Calu3 (cell line): ENCODE results near the gene ORM1. TPM values are rescaled to one million over a fixed set of nuclear protein-coding genes. Genes with fewer than 3 reads are reported as not detected.

Source experiments
- BruUV-seq: library from RNA; stranded (reverse); fragments of 400-500 nt; replicated peaks from 2 replicates; lab custom pipeline; 2021; lab: Mats Ljungman, UMichigan
- CTCF ChIA-PET: fragments of 300-600 bp; sonication (Branson Sonifier 250); formaldehyde crosslinking; loops from one replicate; lab custom pipeline; 2022; ENCODE audit warnings: antibody characterized with exemption; lab: Charles Lee
- DNase-seq: peaks from one replicate; pipeline ENCODE4 v3.0.0; 2022
- H3K27ac Mint-ChIP-seq: one replicate; pipeline ENCODE4 v1.8.0; 2022; ENCODE audit warnings: mixed read lengths; ENCODE audit not compliant: unreplicated experiment
- H3K27me3 Mint-ChIP-seq: one replicate; pipeline ENCODE4 v1.8.0; 2022; ENCODE audit warnings: mixed read lengths; ENCODE audit not compliant: unreplicated experiment
- H3K36me3 Mint-ChIP-seq: one replicate; pipeline ENCODE4 v1.8.0; 2022; ENCODE audit warnings: mild to moderate bottlenecking, moderate library complexity, mixed read lengths; ENCODE audit not compliant: insufficient read depth, unreplicated experiment
- H3K4me1 Mint-ChIP-seq: one replicate; pipeline ENCODE4 v1.8.0; 2022; ENCODE audit warnings: mild to moderate bottlenecking, low read depth, mixed read lengths; ENCODE audit not compliant: unreplicated experiment
- H3K4me3 Mint-ChIP-seq: one replicate; pipeline ENCODE4 v1.8.0; 2022; ENCODE audit warnings: mild to moderate bottlenecking, low read depth, moderate library complexity, mixed read lengths; ENCODE audit not compliant: unreplicated experiment
- H3K9me3 Mint-ChIP-seq: one replicate; pipeline ENCODE4 v1.8.0; 2022; ENCODE audit warnings: low read depth, mixed read lengths; ENCODE audit not compliant: unreplicated experiment
- intact Hi-C: fragments of 100-400 bp; cut with micrococcal nuclease; formaldehyde crosslinking; loops from one replicate; pipeline ENCODE4 v1.10.0; 2022; ENCODE audit not compliant: unreplicated experiment
- total RNA-seq: library from RNA; stranded (reverse); gene quantifications from 2 replicates; pipeline ENCODE4 v1.2.3, GENCODE V29; 2022
- TF ChIP-seq, protein P1 (sequence below): fragments of 200-600 bp; IDR thresholded peaks from one replicate; pipeline ENCODE4 v1.8.0; 2022; ENCODE audit warnings: antibody characterized with exemption; ENCODE audit not compliant: unreplicated experiment

Gene ORM1
- total RNA-seq, 1 experiment from 2014 or later, result not detected

GRCh38 chr9:114286146-114286679, 36.7 kb upstream of the ORM1 start:
- no peaks in the 10 kb centered on the region for H3K27me3 Mint-ChIP-seq
- TF ChIP-seq, protein P1, sequence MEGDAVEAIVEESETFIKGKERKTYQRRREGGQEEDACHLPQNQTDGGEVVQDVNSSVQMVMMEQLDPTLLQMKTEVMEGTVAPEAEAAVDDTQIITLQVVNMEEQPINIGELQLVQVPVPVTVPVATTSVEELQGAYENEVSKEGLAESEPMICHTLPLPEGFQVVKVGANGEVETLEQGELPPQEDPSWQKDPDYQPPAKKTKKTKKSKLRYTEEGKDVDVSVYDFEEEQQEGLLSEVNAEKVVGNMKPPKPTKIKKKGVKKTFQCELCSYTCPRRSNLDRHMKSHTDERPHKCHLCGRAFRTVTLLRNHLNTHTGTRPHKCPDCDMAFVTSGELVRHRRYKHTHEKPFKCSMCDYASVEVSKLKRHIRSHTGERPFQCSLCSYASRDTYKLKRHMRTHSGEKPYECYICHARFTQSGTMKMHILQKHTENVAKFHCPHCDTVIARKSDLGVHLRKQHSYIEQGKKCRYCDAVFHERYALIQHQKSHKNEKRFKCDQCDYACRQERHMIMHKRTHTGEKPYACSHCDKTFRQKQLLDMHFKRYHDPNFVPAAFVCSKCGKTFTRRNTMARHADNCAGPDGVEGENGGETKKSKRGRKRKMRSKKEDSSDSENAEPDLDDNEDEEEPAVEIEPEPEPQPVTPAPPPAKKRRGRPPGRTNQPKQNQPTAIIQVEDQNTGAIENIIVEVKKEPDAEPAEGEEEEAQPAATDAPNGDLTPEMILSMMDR, result no peak
- CTCF ChIA-PET, result no interaction called here
- no peaks in the 10 kb centered on the region for H3K9me3 Mint-ChIP-seq
- peaks cover 7% of the 10 kb centered on the region for H3K36me3 Mint-ChIP-seq
- H3K4me1 Mint-ChIP-seq, result peaks cover 8% of the 10 kb centered on the region
- DNase-seq, result no peak
- no TSS peak for BruUV-seq
- H3K4me3 Mint-ChIP-seq, result no peak overlapping the region
- intact Hi-C loops, result no loop called here
- H3K27ac Mint-ChIP-seq, result no peak overlapping the region

DNA sequence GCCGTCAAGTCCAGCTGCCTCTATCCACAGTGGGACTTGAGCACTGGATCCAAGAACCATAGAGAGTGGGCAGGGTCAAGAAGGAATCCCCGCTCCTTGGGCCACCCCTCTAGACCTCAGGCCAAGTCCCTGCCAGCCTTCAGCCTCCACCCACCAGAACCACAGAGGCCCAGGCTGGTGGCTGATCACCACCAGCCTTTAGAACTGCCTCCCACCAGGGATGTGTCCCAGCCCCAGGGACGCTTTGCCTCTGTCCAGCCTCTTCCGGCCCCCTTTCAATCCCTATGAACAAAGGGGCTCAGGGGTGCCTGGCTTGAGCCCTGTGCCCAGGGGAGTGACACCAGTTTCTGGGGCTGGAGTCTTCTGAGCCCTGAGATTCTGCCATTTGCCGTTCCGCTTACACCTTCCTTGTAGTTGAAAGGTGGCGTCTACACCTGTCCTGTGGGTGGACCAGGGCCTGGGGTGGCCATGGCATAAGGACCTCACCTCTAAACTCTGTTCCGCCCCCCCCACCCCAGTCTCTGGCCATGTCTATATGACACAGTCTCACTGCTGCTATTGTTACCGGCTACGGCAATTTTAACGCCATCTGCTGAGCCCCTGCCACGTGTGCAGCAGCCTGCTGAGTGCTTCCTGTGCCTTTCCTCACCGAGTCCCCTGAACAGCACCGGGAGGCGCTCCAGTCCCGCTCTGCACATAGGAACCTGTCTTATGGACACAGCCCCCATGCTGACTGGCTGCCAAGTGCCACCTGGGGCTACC, 35.7 kb upstream of the ORM1 start:
- intact Hi-C loops, result no loop called here
- peaks cover 2% of the 10 kb centered on the region for H3K36me3 Mint-ChIP-seq
- no peak overlapping the region for H3K27ac Mint-ChIP-seq
- H3K27me3 Mint-ChIP-seq, result no peaks in the 10 kb centered on the region
- no TSS peak for BruUV-seq
- H3K4me3 Mint-ChIP-seq, result no peak overlapping the region
- no peaks in the 10 kb centered on the region for H3K9me3 Mint-ChIP-seq
- TF ChIP-seq, protein P1, result no peak
- DNase-seq, result no peak
- CTCF ChIA-PET, result interaction anchor here (1.2 kb wide), 1 partner anchor 179 kb away, joined by 11 read pairs; no protein-coding TSS in a partner anchor
- peaks cover 8% of the 10 kb centered on the region for H3K4me1 Mint-ChIP-seq

DNA sequence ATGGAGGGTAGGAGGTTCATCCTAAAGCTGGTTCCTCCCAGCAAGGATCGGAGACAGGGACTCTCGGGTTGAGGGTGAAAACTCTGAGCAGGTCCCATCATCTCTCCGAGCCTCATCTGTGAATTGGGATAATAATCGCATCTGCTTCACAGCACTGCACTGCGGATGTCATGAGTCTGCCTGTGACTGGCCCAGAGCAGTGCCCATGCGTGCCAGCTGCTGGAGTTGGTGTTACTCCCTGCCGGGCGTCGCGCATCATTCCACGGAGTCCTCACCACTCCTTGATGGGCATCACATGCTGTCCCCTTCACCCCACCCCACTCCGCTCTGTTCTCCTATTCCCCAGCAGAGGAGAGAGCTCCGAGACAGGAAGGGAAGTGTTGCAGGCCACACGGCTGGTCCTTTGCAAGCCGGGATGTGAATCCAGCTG, 35.1 kb upstream of the ORM1 start:
- CTCF ChIA-PET, result interaction anchor here (1.2 kb wide), 1 partner anchor 180 kb away, joined by 11 read pairs; no protein-coding TSS in a partner anchor
- Mint-ChIP-seq H3K4me3 (no peak overlapping the region), H3K27ac (no peak overlapping the region), H3K4me1 (peaks cover 8% of the 10 kb centered on the region), H3K9me3 (no peaks in the 10 kb centered on the region), H3K27me3 (no peaks in the 10 kb centered on the region), H3K36me3 (no peaks in the 10 kb centered on the region)
- intact Hi-C loops, result no loop called here
- DNase-seq, result no peak
- TF ChIP-seq, protein P1, result no peak
- no TSS peak for BruUV-seq

DNA sequence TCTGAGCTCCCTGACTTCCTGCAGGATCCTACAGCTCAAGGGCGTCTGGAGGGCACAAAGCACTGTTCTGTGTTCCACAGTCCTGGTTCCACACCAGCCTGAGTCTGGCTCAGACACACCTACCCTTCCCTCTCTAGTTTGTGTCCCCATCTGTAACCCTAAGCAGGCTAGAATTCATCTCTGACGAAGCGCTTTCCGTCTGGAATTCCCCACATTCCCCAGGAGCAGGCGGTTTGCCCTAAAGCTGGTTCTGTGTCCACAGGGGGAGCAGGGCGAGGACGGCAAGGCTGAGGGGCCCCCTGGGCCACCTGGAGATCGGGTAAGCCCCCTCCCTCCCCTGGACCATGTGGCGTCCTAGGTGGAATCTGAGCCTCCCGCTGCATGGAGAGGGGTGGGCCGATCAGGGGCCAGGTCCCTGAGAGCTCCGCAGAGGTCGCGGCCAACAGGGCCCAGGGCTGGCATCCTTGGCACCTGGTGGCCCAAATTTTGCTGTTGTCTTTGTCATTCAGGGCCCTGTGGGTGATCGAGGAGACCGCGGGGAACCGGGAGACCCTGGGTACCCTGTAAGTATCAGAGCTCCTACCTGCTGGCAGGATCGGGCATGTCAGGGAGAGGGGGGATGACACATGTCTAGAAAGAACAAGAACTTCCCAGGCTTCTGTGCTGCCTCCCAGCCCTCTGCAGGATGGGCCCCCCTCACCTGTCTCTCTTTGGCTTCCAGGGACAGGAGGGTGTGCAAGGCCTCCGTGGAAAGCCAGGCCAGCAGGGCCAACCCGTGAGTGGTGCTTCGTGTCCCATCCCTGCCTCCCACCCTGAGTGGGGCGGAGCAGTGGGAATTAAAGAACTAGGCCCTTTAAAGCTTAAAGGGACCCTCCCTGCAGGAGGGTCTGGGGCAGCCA, 34.5 kb upstream of the ORM1 start:
- Mint-ChIP-seq H3K27ac (no peak overlapping the region), H3K9me3 (no peaks in the 10 kb centered on the region), H3K36me3 (no peaks in the 10 kb centered on the region), H3K4me1 (peaks cover 8% of the 10 kb centered on the region), H3K4me3 (no peak overlapping the region), H3K27me3 (no peaks in the 10 kb centered on the region)
- CTCF ChIA-PET, result interaction anchor here (1.2 kb wide), 1 partner anchor 180 kb away, joined by 11 read pairs; no protein-coding TSS in a partner anchor
- no TSS peak for BruUV-seq
- DNase-seq, result no peak
- TF ChIP-seq, protein P1, result no peak
- intact Hi-C loops, result no loop called here
